MV-4-11 (cell line): ENCODE measurements around the gene KLHL34.

Source experiments
- DNase-seq: peaks from one replicate; lab custom pipeline; 2025; lab: John Stamatoyannopoulos, UW

Gene KLHL34

GRCh38 chrX:21655901-21656586 lies 2.1 kb downstream of the KLHL34 start:
- no peak for DNase-seq

GRCh38 chrX:21645886-21646285 lies 12.2 kb downstream of the KLHL34 start:
- DNase-seq, result no peak

DNA sequence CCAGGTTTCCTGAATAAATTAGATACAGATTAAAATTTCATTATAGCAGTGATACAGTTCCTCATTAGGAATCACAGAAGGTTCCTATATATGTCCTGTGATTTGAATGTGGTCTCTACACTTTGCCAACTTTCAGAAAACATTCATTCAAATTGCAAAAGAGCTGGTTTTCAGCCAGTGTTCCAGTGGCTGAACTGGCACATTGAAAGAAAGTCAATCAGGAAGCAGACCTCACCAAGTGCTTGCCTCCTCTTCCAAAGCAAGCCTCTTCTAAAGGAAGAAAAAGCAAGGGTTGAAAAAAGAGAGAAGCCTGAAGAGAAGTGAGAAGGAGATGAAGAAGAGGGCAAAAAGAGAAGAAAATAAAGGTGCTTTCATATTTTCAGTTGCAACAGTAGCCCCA lies 12.7 kb downstream of the KLHL34 start:
- no peak for DNase-seq

DNA sequence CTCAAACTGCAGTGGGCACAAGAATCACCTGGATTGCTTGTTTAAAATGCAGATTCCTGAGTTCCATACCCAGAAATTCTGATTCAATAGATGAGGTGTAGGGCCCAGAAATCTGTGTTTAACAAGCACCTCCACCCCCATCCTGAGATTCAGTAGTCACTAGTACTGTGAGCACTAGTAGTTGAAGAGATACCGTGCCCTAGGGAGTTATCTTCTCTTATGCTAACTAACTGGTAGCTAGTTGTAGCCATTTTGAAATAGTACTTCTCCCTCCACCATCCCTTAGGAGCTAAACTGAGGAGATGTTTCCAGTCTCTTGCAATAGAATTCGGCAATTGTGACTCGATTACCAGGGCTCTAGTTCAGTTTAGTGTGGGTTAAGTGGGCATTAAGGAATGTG lies 18.4 kb downstream of the KLHL34 start:
- DNase-seq, result no peak

DNA sequence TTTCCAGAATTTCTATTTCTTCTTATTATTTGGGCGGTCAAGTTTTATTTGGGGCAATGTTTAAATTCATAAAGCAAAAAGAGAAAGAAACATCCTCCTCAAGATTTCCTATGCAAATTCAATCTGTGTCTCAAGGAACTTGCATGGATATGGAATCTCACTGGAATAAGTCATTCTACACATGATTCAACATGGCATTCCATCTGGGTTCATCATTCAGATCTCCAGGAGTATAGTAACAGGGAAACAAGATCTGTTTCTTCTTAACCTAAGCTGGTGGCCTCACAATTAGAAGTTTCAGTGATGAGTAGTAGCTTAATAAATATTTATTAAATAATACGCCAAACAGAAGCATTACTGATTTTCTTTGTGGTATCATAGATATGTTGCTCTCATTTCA lies 19.8 kb downstream of the KLHL34 start:
- no peak for DNase-seq

DNA sequence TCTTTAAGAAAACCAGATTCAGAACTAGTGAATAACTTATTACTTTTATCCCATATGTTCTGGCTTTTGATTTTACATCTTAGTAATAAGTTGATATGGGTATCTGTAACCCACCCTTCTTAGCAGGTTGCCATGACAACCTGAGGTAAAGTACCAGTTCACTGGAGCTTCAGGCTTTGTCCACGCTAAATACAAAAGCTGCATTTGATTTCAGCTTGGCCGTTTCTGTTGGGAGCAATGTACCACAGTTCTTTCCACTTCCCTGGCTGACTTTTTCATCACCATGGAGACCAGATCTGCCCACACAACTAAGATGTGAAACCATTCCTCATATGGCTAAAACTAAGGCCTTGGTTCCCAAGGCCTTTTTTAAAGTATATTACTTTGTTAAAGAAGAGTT lies 26.1 kb downstream of the KLHL34 start:
- peak; percentile 61 for DNase-seq

GRCh38 chrX:21623778-21624501 lies 34.2 kb downstream of the KLHL34 start:
- no peak for DNase-seq

GRCh38 chrX:21620234-21620633 lies 37.9 kb downstream of the KLHL34 start:
- DNase-seq, result no peak

DNA sequence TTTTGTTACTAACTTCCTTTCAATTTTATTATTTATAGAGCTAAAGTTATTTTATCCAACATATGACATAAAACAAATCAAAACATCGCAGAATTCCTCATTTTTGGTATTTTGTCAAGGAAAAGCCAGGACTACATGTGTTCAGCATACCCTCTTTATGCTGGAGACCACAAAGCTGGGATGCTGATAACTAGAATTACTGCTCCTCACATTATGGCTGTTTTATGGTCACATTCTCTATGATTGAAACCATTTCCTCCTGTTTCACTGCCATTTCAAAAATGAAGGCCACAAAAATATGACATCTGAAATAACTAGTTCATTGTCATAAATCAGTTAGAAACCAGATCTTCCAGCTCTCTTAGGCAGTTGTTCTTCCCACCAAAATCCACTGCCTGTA lies 41.7 kb downstream of the KLHL34 start:
- no peak for DNase-seq

- DNase-seq, result no peak
Measured at GRCh38 chrX:21612154-21612553, 46.0 kb downstream of the KLHL34 start.

DNA sequence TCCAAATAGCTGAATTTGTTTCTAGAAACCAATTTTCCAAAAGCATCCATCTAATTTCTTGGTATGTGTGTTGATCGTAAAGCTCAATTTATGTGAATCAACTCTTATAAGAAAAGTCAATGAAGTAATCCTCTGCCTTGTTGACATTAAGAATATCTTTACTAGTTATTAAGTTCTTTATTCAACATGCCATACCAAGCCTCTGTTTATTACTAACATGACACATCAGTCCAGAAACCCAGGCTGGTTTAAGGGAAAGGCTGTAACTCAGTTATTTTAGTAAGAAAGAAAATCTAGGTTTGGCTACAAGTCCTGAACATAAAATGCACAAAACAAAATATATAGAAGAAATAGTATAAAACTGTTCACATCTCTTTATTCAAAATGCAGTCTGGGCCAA lies 48.0 kb downstream of the KLHL34 start:
- DNase-seq, result no peak

GRCh38 chrX:21606002-21606401 lies 52.1 kb downstream of the KLHL34 start:
- DNase-seq, result no peak
